Hematopoietic multipotent progenitor cell treated with erythropoietin and hydrocortisone succinate and interleukin-3 and kit ligand, for 15 days (in vitro differentiated cells): ENCODE results near the gene ZSWIM9.
"Not testable (repeated sequence)": the region's sequence is repeated elsewhere in the genome, so short reads cannot be mapped to it uniquely, and the experiment has no call there.

Experiments used
- DNase-seq: peaks from one replicate; pipeline ENCODE4 v3.0.0-alpha.2; 2015; ENCODE audit warnings: low spot score

ZSWIM9 gene

GRCh38 chr19:48218997-48219396, 48.5 kb downstream of the ZSWIM9 start:
- DNase-seq: no peak

- not testable (repeated sequence) for DNase-seq
Observed at GRCh38 chr19:48220784-48221183, 50.3 kb downstream of the ZSWIM9 start.

GRCh38 chr19:48221628-48222027, 51.1 kb downstream of the ZSWIM9 start:
- no peak for DNase-seq

- DNase-seq: no peak
Observed at GRCh38 chr19:48230555-48231129, 60.2 kb downstream of the ZSWIM9 start.

GRCh38 chr19:48237057-48237456, 66.6 kb downstream of the ZSWIM9 start:
- DNase-seq: no peak

GRCh38 chr19:48239120-48239519, 68.6 kb downstream of the ZSWIM9 start:
- DNase-seq: no peak

- no peak for DNase-seq
Observed at GRCh38 chr19:48239582-48240141, 69.2 kb downstream of the ZSWIM9 start.

- DNase-seq: not testable (repeated sequence)
Observed at GRCh38 chr19:48241771-48242170, 71.3 kb downstream of the ZSWIM9 start.

- no peak for DNase-seq
Observed at GRCh38 chr19:48244281-48244680, 73.8 kb downstream of the ZSWIM9 start.

- no peak for DNase-seq
Observed at GRCh38 chr19:48246101-48246500, 75.6 kb downstream of the ZSWIM9 start.

GRCh38 chr19:48247212-48247611, 76.7 kb downstream of the ZSWIM9 start:
- DNase-seq: no peak
